ENCODE measurements around the gene CRTC2. TPM values are rescaled to one million over a fixed set of nuclear protein-coding genes. Genes with fewer than 3 reads are reported as not detected.
A peak's percentile ranks its signal among the peaks of the same experiment; 100 is the strongest.

Gene CRTC2
- total and polyA plus RNA-seq, 9 of the 15 experiments (the other 6 are each of a cell fraction or from before 2014, with no cell fraction given): 2.7 to 26.4 (median 10.2) TPM

- 1% methylated on average over 9 of the region's 9 CpGs for WGBS (ENCODE audit: insufficient coverage, low coverage, missing lambda C conversion rate)
- intact Hi-C loops (cut with micrococcal nuclease): loop anchor here (2.0 kb wide), 1 partner anchor 56 kb away; the partner anchor contains the start of gene GATAD2B
- H3K36me3 ChIP-seq (ENCODE audit: control insufficient read depth, insufficient read depth, low read length): peaks cover 45% of the 10 kb centered on the region
- DNase-seq (ENCODE audit: extremely low read depth in 1 of 4, low spot score in 3 of 4) (peak in 1 of 4 experiments; percentile 63), ATAC-seq (peak; percentile 38), FAIRE-seq (peak; percentile 81)
- ChIA-PET CTCF (ENCODE audit: low intra/inter-chr PET ratio) (no interaction called here), POLR2A (interaction anchor here (0.6 to 7.1 kb wide), 19 partner anchors 8 to 306 kb away, joined by 3 to 104 read pairs (median 5); partner anchors contain the start of genes CREB3L4, CRTC2, DENND4B and RAB13)
- H3K9ac ChIP-seq (ENCODE audit: insufficient read depth in 1 of 2, low read depth in 2 of 2, low read length in 2 of 2): peak overlapping the region; percentile 69 to 98
- H3K4me3 ChIP-seq: peak overlapping the region; percentile 84
- H3K4me1 ChIP-seq (replicated peaks in 1 of 2; ENCODE audit: control insufficient read depth in 2 of 2, insufficient read depth in 2 of 2, low read length in 2 of 2): peaks cover 13 to 19% of the 10 kb centered on the region in 2 experiments; a peak in 4 of 5 replicates
- no peaks in the 10 kb centered on the region for H4K20me1 ChIP-seq (replicated peaks; ENCODE audit: control insufficient read depth, insufficient read depth, low read length)
- H3K79me2 ChIP-seq (ENCODE audit: control insufficient read depth, insufficient read depth, low read length): peaks cover 42% of the 10 kb centered on the region
- no peaks in the 10 kb centered on the region for H3K9me3 ChIP-seq (replicated peaks; ENCODE audit: control insufficient read depth, insufficient read depth, low read depth, low read length)
- H3K27me3 ChIP-seq (ENCODE audit: control insufficient read depth in 2 of 2, insufficient read depth in 2 of 2, low read length in 2 of 2): no peaks in the 10 kb centered on the region
- no TSS peak for BruUV-seq (replicated peaks)
- no peaks in the 10 kb centered on the region for H3K9me1 ChIP-seq (ENCODE audit: control insufficient read depth, insufficient read depth, low read length)
- peak overlapping the region; percentile 89 for H2AFZ ChIP-seq (ENCODE audit: low read depth, low read length)
- peak overlapping the region; percentile 99 for H3K4me2 ChIP-seq (ENCODE audit: insufficient read depth, low read length)
- H3K27ac ChIP-seq (ENCODE audit: extremely low read depth, low read depth, low read length): peak overlapping the region; percentile 91
- in situ Hi-C loops (cut with MboI): no loop called here
- TF ChIP-seq GATAD2B (IDR thresholded peaks at IDR 0.05; ENCODE audit: borderline replicate concordance): 0 out of 2 replicates have a peak, but pooled peaks have one; percentile 23
- TF ChIP-seq ATF2 (CRISPR knock-in tag; IDR thresholded peaks at IDR 0.05): no peak
- TF ChIP-seq ARID2 (IDR thresholded peaks at IDR 0.05): peak; percentile 32; the same call in 1 of the 2 replicates
- 0 out of 2 replicates have a peak, but pooled peaks have one; percentile 17 for TF ChIP-seq SIN3B (IDR thresholded peaks at IDR 0.05; ENCODE audit: low read depth)
- peak; percentile 17 for TF ChIP-seq TAF1 (IDR thresholded peaks at IDR 0.05; ENCODE audit: control insufficient read depth, extremely low read depth, insufficient read depth, low read length, severe bottlenecking)
- 0 out of 2 replicates have a peak, but pooled peaks have one; percentile 14 for TF ChIP-seq ZBTB40 (IDR thresholded peaks at IDR 0.05)
- no peak for TF ChIP-seq ZBTB40 (CRISPR knock-in tag; IDR thresholded peaks at IDR 0.05)
- peak; percentile 83 for TF ChIP-seq HLTF (IDR thresholded peaks at IDR 0.05)
- TF ChIP-seq RBM25 (IDR thresholded peaks at IDR 0.05; ENCODE audit: low read depth, low read length, severe bottlenecking): peak; percentile 30
Observed at GRCh38 chr1:153978274-153978909, 20.0 kb upstream of the CRTC2 start.

Measured in K562 (cell line).